Rectal smooth muscle tissue (tissue), 1 donor: ENCODE data around the gene CCL2.
A peak's percentile ranks its signal among the peaks of the same experiment; 100 is the strongest.
"Not testable (repeated sequence)": the region's sequence is repeated elsewhere in the genome, so short reads cannot be mapped to it uniquely, and the experiment has no call there.

Experiments used
- H3K27ac ChIP-seq: one replicate; pipeline ENCODE4 v1.7.0; 2013; ENCODE audit warnings: low read depth, low read length, inconsistent platforms
- H3K27me3 ChIP-seq: one replicate; pipeline ENCODE4 v1.7.0; 2013; ENCODE audit warnings: low read length; ENCODE audit not compliant: control insufficient read depth, insufficient read depth
- H3K36me3 ChIP-seq: one replicate; pipeline ENCODE4 v1.7.0; 2013; ENCODE audit warnings: low read length; ENCODE audit not compliant: control insufficient read depth, insufficient read depth
- H3K4me1 ChIP-seq: one replicate; pipeline ENCODE4 v1.7.0; 2013; ENCODE audit warnings: low read length; ENCODE audit not compliant: control insufficient read depth, insufficient read depth
- H3K4me3 ChIP-seq: one replicate; pipeline ENCODE4 v1.7.0; 2013; ENCODE audit warnings: low read length
- H3K9ac ChIP-seq: one replicate; pipeline ENCODE4 v1.7.0; 2013; ENCODE audit warnings: low read length

Gene CCL2

DNA sequence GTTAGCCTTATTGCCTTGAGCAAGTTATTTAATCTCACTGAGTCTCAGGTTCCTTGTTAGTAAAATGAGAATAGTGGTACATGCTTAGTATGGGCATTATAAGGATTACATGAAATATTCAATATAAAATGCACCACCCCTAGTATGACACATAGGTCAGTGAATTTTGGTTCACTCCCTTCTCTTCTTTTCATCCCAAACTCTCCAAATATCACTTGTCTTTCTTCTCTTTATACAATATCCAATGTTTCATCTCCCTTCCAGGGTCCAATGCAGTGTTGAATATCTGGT, 28.4 kb upstream of the CCL2 start:
- no peaks in the 10 kb centered on the region for H3K27me3 ChIP-seq
- H3K36me3 ChIP-seq: no peaks in the 10 kb centered on the region
- H3K27ac ChIP-seq: no peak overlapping the region
- H3K4me3 ChIP-seq: no peak overlapping the region
- no peaks in the 10 kb centered on the region for H3K4me1 ChIP-seq
- no peak overlapping the region for H3K9ac ChIP-seq

DNA sequence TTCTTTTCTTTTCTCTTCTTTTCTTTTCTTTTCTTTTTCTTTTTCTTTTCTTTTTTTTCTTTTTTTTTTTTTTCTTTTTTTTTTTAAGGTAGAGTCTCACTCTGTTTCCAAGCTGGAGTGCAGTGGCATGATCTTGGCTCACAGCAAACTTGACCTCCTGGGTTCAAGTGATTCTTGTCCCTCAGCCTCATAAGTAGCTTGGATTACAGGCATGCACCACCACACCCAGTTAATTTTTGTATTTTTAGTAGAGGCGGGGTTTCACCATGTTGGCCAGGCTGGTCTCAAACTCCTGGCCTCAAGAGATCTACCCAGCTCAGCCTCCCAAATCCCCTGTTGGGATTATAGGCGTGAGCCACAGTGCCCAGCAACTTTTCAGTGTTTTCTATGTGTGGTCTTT, 27.8 kb upstream of the CCL2 start:
- not testable (repeated sequence) for H3K9ac ChIP-seq, H3K36me3 ChIP-seq, H3K27ac ChIP-seq, H3K4me1 ChIP-seq, H3K4me3 ChIP-seq, H3K27me3 ChIP-seq

DNA sequence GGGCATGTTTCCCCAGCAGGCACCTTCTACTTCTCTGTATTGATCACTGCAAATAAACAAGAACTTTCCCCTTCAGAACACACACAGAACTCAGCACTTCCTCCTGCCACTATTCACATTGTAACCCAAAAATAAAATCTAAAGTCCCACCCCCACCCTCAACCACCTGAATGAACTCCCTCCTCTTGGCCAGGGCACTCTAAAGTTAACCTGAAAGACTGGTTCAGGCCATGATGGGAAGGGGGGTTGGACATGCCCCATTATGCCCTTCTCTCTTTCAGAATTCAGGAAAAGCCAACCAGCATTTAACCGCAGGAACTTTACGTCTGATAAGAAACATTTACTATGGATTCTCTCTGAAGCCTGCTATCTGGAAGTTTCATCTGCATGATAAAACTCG, 27.4 kb upstream of the CCL2 start:
- Histone ChIP-seq H3K27me3 (no peaks in the 10 kb centered on the region), H3K9ac (no peak overlapping the region), H3K4me3 (no peak overlapping the region), H3K27ac (no peak overlapping the region), H3K4me1 (no peaks in the 10 kb centered on the region), H3K36me3 (no peaks in the 10 kb centered on the region)

DNA sequence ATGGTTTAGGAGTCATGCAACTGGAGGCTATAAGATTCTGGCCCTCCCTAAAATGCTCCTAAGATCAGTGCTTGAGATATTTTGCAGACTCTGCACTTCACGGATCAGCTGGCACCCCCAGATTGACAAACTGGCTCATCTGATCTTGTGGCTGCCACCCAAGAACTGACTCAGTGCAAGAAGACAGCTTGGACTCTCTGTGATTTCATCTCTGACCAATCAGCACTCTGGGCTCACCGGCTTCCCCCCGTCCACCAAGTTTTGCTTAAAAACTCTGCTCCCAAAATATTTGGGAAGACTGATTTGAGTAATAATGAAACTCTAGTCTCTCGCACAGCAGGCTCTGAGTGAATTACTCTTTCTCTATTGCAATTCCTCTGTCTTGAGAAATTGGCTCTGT, 26.3 kb upstream of the CCL2 start:
- peaks cover under 1% of the 10 kb centered on the region for H3K4me1 ChIP-seq
- H3K27me3 ChIP-seq: no peaks in the 10 kb centered on the region
- no peak overlapping the region for H3K4me3 ChIP-seq
- H3K36me3 ChIP-seq: no peaks in the 10 kb centered on the region
- H3K9ac ChIP-seq: no peak overlapping the region
- H3K27ac ChIP-seq: no peak overlapping the region

DNA sequence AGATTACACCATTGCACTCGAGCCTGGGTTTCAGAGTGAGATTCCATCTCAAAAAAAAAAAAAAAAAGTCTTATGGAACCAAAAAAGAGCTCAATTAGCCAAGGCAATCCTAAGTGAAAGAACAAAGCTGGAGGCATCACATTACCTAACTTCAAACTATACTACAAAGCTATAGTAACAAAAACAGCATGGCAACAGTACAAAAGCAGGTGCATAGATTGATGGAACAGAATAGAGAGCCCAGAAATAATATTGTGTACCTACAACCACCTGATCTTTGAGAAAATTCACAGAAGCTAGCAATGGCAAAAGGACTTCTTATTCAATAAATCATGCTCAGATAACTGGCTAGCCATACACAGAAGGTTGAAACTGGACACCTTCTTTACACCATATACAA, 24.7 kb upstream of the CCL2 start:
- Histone ChIP-seq H3K36me3 (no peaks in the 10 kb centered on the region), H3K4me3 (no peak overlapping the region), H3K9ac (no peak overlapping the region), H3K4me1 (peaks cover 15% of the 10 kb centered on the region), H3K27ac (no peak overlapping the region), H3K27me3 (no peaks in the 10 kb centered on the region)

DNA sequence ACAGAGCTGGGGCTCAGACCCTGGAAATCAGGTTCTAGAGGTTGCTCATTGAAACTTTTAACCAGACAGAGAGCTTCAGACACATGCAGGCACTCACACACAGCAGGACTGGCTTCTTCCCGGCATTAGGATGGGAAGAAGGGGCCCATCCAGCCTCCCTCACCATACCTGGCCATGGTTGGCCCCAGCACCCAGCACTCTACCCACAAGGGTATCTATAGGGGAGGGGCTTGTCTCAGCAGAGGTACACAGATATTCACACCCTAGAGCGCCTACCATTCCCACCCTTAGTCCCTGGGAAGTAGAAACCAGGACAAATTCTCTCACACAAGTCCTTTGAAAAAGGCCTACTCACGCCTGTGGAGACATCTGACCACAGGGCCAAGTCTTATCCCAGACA, 20.5 kb upstream of the CCL2 start:
- Histone ChIP-seq H3K27ac (peak overlapping the region; percentile 70), H3K27me3 (no peaks in the 10 kb centered on the region), H3K4me3 (no peak overlapping the region), H3K9ac (peak overlapping the region; percentile 47), H3K36me3 (no peaks in the 10 kb centered on the region), H3K4me1 (peaks cover 23% of the 10 kb centered on the region)

DNA sequence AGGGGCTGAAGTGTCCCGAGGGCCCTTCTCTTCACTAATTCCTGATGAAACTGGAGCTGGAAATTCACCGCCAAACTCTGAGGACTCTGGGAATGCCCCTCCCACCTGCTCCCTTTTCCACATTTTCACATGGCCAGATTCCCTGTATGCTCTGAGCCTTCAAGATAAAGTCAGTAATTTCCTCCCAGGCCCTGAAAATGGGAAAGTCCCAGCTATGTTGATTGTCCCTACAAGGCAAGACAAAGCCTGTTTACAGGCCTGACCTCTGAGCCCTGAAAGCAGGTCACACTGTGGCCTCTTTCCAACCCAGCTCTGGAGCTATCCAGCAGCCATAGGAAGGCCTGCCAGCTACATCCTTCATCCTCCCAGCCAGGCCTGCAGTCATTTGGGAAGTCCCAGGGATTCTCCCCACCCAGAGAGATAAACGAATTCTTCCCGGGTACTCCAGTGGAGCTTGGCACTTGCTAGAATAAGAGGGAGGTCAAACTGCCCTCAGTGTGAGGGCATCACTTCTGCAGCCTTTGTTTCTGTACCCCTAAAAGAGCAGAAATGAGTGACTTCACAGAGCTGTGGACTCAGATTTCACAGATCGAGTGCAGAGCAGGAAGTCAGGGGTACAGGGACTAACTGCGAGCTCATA, 19.6 kb upstream of the CCL2 start:
- Histone ChIP-seq H3K4me1 (peaks cover 23% of the 10 kb centered on the region), H3K9ac (no peak overlapping the region)

DNA sequence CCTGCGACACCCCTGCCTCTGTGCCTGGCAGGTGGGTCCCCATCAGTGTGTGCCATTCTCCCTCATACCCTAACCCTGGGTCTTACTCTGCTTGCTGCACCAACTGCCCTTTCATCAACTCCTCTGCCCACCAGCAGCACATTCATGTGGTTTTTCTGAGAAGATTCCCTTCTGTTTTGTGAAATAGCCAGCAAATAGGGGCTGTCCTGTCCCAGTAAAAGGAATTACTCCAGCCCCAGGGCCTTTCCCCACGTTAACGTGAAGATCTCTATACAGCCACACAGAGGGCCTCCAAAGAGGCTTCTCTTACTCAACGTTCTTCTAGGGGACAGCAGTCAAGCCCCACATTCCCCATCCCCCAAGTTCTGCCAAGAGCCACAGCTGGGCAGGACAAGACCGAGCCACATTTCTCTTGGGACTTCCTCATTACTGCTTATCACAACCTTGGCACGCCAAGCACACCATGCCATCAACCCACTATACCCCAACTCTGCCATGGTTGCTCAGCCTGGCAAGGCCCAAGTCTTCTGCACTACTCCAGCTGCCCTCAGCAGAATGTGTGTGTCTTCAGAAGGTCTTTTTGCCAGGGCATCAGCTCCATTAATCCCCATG, 18.7 kb upstream of the CCL2 start:
- peaks cover 23% of the 10 kb centered on the region for H3K4me1 ChIP-seq
- no peaks in the 10 kb centered on the region for H3K36me3 ChIP-seq

More for the DNA sequence above, 19.6 kb upstream of the CCL2 start:
- Histone ChIP-seq H3K4me3 (no peak overlapping the region), H3K36me3 (no peaks in the 10 kb centered on the region), H3K27me3 (no peaks in the 10 kb centered on the region), H3K27ac (peak overlapping the region; percentile 70)

DNA sequence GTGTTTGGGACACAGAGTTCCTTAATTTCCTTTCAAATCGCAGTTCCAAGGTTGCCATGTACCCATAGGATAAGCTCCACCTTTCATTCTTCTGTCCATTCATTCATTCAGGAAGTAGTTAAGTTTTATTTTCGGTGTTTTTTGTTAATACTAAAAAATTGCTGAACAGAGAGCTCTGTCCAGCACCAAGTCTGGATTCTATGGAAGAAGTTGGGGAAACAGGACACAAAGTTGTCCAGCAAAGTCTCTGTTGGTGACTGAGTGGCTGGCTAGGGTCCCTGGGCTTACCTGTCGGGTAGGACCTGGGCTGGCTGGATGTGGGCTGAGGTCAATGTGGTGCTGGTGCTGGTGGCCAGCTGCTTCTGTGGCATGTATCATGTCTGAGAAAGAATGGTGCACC, 17.6 kb upstream of the CCL2 start:
- Histone ChIP-seq H3K4me1 (peaks cover 23% of the 10 kb centered on the region), H3K36me3 (no peaks in the 10 kb centered on the region), H3K27me3 (no peaks in the 10 kb centered on the region), H3K4me3 (no peak overlapping the region), H3K27ac (no peak overlapping the region), H3K9ac (no peak overlapping the region)

More for the DNA sequence above, 18.7 kb upstream of the CCL2 start:
- peak overlapping the region; percentile 70 for H3K27ac ChIP-seq
- H3K27me3 ChIP-seq: no peaks in the 10 kb centered on the region
- H3K9ac ChIP-seq: no peak overlapping the region
- H3K4me3 ChIP-seq: no peak overlapping the region

DNA sequence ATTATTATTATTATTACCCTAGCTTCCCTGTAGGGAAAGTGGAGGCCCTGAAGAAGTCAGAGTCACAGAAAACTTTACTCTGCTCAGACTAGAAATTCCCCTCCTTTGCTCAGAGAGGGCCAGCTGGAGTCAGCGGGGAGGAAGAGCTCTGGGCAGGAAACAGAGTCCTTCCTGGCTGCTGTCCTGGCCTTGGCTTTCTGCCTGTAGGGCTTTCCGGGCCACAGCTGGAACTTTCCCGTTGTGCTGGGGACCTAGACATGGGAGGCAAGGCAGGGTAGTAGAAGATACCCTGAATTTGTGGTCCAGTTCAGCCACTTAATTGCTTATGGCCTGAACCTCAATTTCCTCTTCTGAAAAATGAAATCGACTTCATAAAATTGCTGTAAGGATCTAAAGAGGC, 14.0 kb upstream of the CCL2 start:
- Histone ChIP-seq H3K4me1 (peaks cover 2% of the 10 kb centered on the region), H3K9ac (no peak overlapping the region), H3K27me3 (no peaks in the 10 kb centered on the region), H3K27ac (peak overlapping the region; percentile 3), H3K36me3 (no peaks in the 10 kb centered on the region), H3K4me3 (no peak overlapping the region)

DNA sequence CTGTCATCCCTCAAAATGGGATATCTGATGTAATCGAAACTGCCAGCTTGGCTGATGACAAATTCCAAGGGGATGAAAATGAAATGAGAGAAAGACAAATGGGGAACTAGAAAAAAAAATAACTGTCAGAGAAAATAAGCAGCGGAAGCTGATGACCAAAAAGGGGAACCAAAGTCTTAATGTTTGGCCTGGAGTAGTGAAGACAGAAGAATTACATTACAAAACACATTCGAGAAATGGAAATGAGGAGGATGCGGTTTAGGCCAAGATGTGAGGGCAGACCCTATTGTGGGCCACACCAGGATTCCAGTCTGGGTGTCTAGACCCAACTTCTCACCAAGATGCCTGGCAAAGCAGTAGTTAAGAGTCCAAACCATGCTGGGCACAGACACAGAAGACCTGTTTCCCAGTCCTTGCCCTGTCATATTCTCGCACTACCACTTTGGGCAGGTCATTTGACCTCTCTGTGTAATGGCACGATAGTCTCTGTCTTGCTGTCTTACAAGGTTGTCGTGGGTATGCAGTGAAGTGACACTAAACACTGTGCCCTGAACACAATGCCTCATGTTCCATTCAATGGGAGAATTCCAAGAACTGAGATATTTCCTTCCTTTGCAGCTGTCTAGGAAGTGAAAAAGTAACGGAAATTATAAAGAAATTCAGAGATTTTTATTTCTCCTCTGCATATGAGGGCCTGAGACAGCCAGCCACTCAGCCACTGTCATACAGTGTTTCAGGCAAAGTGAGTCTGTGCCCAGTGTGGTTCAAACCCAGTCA, 12.3 kb upstream of the CCL2 start:
- Histone ChIP-seq H3K9ac (no peak overlapping the region), H3K4me3 (no peak overlapping the region), H3K27ac (peak overlapping the region; percentile 21), H3K36me3 (no peaks in the 10 kb centered on the region), H3K4me1 (peaks cover 2% of the 10 kb centered on the region), H3K27me3 (no peaks in the 10 kb centered on the region)

DNA sequence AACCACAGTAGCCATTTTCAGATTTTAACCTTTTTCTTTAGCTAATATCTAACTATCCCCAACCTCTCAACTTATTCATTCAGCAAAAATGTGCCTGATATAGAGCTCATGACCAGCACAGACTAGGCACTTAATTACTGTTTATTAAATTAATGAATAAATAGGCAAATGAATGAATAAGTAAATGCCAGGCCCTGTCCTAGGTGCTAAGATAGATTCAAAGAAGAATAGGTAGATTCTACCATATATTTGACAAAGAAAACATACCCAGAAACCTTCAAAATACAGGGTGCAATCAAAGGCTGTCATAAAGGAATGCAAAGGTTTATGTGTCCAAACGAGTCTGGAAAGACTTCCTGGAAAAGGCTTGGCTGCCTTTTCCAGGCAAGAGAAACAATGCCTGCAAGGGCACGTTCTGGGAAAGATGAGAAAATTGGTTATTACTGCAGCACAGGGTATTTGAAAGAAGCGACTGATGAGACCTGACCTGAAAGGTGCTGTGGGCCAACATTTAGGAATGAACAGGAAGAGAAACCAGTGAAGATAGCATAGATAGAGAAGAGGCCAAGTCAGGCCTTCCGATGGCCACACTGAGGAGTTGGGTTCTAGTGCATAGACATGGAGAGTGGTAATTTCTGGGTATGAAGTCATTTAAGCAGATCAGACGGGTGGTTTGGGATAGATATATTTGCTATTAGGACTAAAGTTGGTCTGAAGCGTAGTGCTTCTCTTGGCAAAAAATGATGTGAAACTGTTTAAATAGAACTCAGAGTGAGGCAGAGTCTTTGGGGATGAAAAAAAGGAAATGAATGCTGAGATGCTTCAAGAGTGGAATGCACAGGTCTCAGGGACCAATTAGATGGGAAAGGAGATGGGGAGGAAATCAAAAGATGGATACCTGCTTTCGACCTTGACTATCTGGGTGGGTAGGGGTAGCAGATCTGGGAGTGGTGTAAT, 11.4 kb upstream of the CCL2 start:
- Histone ChIP-seq H3K4me1 (peaks cover 10% of the 10 kb centered on the region), H3K4me3 (no peak overlapping the region), H3K27me3 (no peaks in the 10 kb centered on the region), H3K36me3 (no peaks in the 10 kb centered on the region), H3K27ac (no peak overlapping the region), H3K9ac (no peak overlapping the region)
